Smooth muscle cell (in vitro differentiated cells): ENCODE data around the gene DDX43. TPM values are rescaled to one million over a fixed set of nuclear protein-coding genes. Genes with fewer than 3 reads are reported as not detected.
"Not testable (repeated sequence)": the region's sequence is repeated elsewhere in the genome, so short reads cannot be mapped to it uniquely, and the experiment has no call there.

ENCODE experiments used
- DNase-seq: peaks from one replicate; lab custom pipeline; 2025; ENCODE audit not compliant: unreplicated experiment; lab: John Stamatoyannopoulos, UW
- H2AFZ ChIP-seq: fragments of 200-600 bp; sonication (generic); 2 replicates; pipeline ENCODE4 v1.6.0; 2016; ENCODE audit warnings: antibody characterized with exemption, low read depth, mild to moderate bottlenecking
- H3F3A ChIP-seq: fragments of 200-600 bp; sonication (generic); 2 replicates; pipeline ENCODE4 v1.6.0; 2017; ENCODE audit warnings: antibody characterized with exemption, low read depth
- H3K27ac ChIP-seq: fragments of 200-600 bp; sonication (generic); 2 replicates; pipeline ENCODE4 v1.5.1; 2016; ENCODE audit warnings: low read depth, mild to moderate bottlenecking
- H3K27me3 ChIP-seq: fragments of 200-600 bp; sonication (generic); 2 replicates; pipeline ENCODE4 v1.6.1; 2016; ENCODE audit warnings: low read depth, mild to moderate bottlenecking
- H3K36me3 ChIP-seq: fragments of 200-600 bp; sonication (generic); 2 replicates; pipeline ENCODE4 v1.5.1; 2016; ENCODE audit warnings: low read depth
- H3K4me1 ChIP-seq: fragments of 200-600 bp; sonication (generic); 2 replicates; pipeline ENCODE4 v1.5.1; 2016; ENCODE audit warnings: low read depth
- H3K4me2 ChIP-seq: fragments of 200-600 bp; sonication (generic); 2 replicates; pipeline ENCODE4 v1.6.0; 2016; ENCODE audit warnings: mild to moderate bottlenecking
- H3K4me3 ChIP-seq: fragments of 200-600 bp; sonication (generic); 2 replicates; pipeline ENCODE4 v1.5.1; 2016; ENCODE audit warnings: mild to moderate bottlenecking
- H3K79me2 ChIP-seq: fragments of 200-600 bp; sonication (generic); 2 replicates; pipeline ENCODE4 v1.6.0; 2016; ENCODE audit warnings: low read depth, mild to moderate bottlenecking
- H3K9ac ChIP-seq: fragments of 200-600 bp; sonication (generic); 2 replicates; pipeline ENCODE4 v1.6.0; 2016; ENCODE audit warnings: low read depth
- H3K9me3 ChIP-seq: fragments of 200-600 bp; sonication (generic); replicated peaks from 2 replicates; pipeline ENCODE4 v1.5.1; 2016; ENCODE audit warnings: low read depth
- H4K20me1 ChIP-seq: fragments of 200-600 bp; sonication (generic); 2 replicates; pipeline ENCODE4 v1.6.0; 2016; ENCODE audit warnings: low read depth
- WGBS: methylation state at CpG from one replicate; pipeline ENCODE4 v1.1.7; 2016; ENCODE audit warnings: low lambda C conversion rate; 5-methylcytosine and 5-hydroxymethylcytosine counted together
- polyA plus RNA-seq: library from polyadenylated mRNA; unstranded; fragments of >200 nt; fragmentation: Nextera tagmentation; extraction: Ambion mirVana; gene quantifications from 2 replicates; pipeline ENCODE4 v1.2.1, GENCODE V29; 2016
- total RNA-seq: library from RNA; depleted of rRNA; stranded (reverse); fragments of >200 nt; gene quantifications from 2 replicates; pipeline ENCODE4 v1.2.3, GENCODE V29; 2014
- TF ChIP-seq, protein P1 (sequence below): fragments of 200-600 bp; sonication (generic); IDR thresholded peaks from 2 replicates; pipeline ENCODE4 v1.5.1; 2017; ENCODE audit warnings: borderline replicate concordance, mild to moderate bottlenecking, antibody characterized with exemption; ENCODE audit not compliant: insufficient read depth, poor library complexity, severe bottlenecking

Gene DDX43
- total and polyA plus RNA-seq, 2 experiments from 2014 or later, result not detected

DNA sequence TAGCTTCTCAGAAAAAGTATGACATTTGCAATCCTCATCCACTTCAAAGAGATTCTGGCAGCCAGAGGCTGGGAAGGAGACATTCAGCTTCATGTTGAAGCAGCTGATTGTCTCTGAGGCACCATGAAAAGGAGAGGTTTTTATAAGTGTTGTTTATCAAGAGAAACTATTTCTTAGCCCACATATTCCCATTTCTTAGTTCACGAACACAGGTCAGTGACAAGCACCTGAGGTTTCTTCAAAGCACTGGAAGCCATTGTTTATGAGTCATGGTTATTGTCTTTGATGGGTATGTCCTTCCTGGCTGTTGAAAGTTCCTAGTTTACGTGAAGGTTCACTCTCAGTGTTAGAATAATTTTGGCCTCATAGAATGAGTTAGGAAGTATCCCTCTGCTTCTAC is 3.0 kb upstream of the DDX43 start:
- Histone ChIP-seq H3F3A (no peaks in the 10 kb centered on the region), H3K9ac (no peak overlapping the region), H3K4me3 (no peak overlapping the region), H3K4me1 (peaks cover 3% of the 10 kb centered on the region), H3K79me2 (no peaks in the 10 kb centered on the region), H3K36me3 (no peaks in the 10 kb centered on the region), H3K27me3 (no peaks in the 10 kb centered on the region), H2AFZ (no peak overlapping the region), H3K9me3 (no peaks in the 10 kb centered on the region), H3K4me2 (no peak overlapping the region), H4K20me1 (no peaks in the 10 kb centered on the region), H3K27ac (no peak overlapping the region)
- 54% methylated on average over 2 of the region's 2 CpGs for WGBS
- TF ChIP-seq, protein P1, sequence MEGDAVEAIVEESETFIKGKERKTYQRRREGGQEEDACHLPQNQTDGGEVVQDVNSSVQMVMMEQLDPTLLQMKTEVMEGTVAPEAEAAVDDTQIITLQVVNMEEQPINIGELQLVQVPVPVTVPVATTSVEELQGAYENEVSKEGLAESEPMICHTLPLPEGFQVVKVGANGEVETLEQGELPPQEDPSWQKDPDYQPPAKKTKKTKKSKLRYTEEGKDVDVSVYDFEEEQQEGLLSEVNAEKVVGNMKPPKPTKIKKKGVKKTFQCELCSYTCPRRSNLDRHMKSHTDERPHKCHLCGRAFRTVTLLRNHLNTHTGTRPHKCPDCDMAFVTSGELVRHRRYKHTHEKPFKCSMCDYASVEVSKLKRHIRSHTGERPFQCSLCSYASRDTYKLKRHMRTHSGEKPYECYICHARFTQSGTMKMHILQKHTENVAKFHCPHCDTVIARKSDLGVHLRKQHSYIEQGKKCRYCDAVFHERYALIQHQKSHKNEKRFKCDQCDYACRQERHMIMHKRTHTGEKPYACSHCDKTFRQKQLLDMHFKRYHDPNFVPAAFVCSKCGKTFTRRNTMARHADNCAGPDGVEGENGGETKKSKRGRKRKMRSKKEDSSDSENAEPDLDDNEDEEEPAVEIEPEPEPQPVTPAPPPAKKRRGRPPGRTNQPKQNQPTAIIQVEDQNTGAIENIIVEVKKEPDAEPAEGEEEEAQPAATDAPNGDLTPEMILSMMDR, result no peak
- DNase-seq, result no peak

DNA sequence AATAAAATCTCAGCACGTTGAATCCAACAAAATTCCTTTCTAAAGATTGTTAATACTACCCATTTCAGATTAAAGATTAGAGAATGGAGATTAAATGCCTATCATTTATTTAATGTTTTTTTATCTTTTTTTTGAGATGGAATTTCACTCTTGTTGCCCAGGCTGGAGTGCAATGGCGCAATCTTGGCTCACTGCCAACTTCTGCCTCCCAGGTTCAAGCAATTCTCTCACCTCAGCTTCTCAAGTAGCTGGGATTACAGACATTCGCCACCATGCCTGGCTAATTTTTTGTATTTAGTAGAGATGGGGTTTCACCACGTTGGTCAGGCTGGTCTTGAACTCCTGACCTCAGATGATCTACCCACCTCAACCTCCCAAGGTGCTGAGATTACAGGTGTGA is 2.4 kb upstream of the DDX43 start:
- not testable (repeated sequence) for H3K36me3 ChIP-seq
- whole genome bisulfite sequencing, result 92% methylated on average over 4 of the region's 4 CpGs

DNA sequence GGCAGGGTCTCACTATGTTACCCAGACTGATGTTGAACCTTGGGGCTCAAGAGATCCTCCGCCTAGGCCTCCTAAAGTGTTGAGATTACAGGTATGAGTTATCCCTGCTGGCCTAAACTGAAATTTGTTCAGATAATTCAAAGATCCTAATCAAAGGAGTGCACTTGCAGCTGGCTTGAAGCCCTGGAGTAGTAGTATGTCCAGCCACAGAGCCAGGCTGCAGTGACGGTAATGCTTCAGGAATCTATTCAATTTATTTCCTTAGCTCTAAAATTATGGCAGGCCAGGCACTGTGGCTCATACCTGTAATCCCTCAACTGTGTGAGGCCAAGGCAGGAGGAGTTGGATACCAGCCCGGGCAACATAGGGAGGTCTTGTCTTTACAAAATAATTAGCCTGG is 1.4 kb upstream of the DDX43 start:
- Histone ChIP-seq H3K9ac (no peak overlapping the region), H3K36me3 (no peaks in the 10 kb centered on the region), H2AFZ (no peak overlapping the region), H3K4me2 (no peak overlapping the region), H3K79me2 (no peaks in the 10 kb centered on the region), H4K20me1 (no peaks in the 10 kb centered on the region), H3K4me3 (no peak overlapping the region), H3K27ac (no peak overlapping the region), H3F3A (no peaks in the 10 kb centered on the region), H3K4me1 (peaks cover 3% of the 10 kb centered on the region), H3K27me3 (no peaks in the 10 kb centered on the region), H3K9me3 (no peaks in the 10 kb centered on the region)
- WGBS, result 91% methylated on average over 3 of the region's 3 CpGs
- TF ChIP-seq, protein P1, result no peak
- DNase-seq, result no peak

More for the DNA sequence above, 2.4 kb upstream of the DDX43 start:
- not testable (repeated sequence) for H4K20me1 ChIP-seq, H3K4me2 ChIP-seq, H3F3A ChIP-seq, H3K9me3 ChIP-seq, H2AFZ ChIP-seq, H3K4me3 ChIP-seq, H3K4me1 ChIP-seq, DNase-seq, H3K27me3 ChIP-seq, H3K79me2 ChIP-seq, H3K27ac ChIP-seq, H3K9ac ChIP-seq

DNA sequence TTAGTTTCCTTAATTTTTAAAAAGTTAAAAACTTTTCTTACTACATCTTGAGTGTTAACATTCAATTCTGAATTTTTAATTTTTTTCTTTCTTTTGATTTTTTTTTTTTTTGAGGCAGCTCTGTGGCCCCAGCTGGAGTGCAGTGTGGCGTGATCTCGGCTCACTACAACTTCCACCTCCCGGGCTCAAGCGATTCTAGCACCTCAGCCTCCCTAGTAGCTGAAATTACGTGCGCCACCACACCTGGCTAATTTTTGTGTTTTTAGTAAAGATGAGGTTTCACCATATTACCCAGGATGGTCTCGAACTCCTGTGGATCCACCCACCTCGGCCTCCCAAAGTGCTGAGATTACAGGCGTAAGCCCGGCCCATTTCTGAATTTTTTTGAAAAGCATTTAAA is 1.2 kb downstream of the DDX43 start:
- Histone ChIP-seq H3K79me2 (no peaks in the 10 kb centered on the region), H3K27me3 (no peaks in the 10 kb centered on the region), H3K4me2 (no peak overlapping the region), H3K4me3 (no peak overlapping the region), H3K36me3 (no peaks in the 10 kb centered on the region), H2AFZ (no peak overlapping the region), H3F3A (no peaks in the 10 kb centered on the region), H3K9ac (no peak overlapping the region), H4K20me1 (no peaks in the 10 kb centered on the region), H3K9me3 (no peaks in the 10 kb centered on the region), H3K27ac (no peak overlapping the region), H3K4me1 (no peaks in the 10 kb centered on the region)
- DNase-seq, result no peak
- 95% methylated on average over 10 of the region's 10 CpGs for WGBS
- TF ChIP-seq, protein P1, result no peak
